Kidney epithelial cell (primary cell): ENCODE results near the gene ANKS1B. TPM values are rescaled to one million over a fixed set of nuclear protein-coding genes. Genes with fewer than 3 reads are reported as not detected.

Source experiments
- DNase-seq: peaks from one replicate; pipeline ENCODE4 v3.0.0-alpha.2; 2010; ENCODE audit warnings: low read depth
- H3K27me3 ChIP-seq: 2 replicates; pipeline ENCODE4 v1.6.0; 2011; ENCODE audit warnings: low read length; ENCODE audit not compliant: control insufficient read depth, insufficient read depth
- H3K36me3 ChIP-seq: 2 replicates; pipeline ENCODE4 v1.5.1; 2011; ENCODE audit warnings: low read length; ENCODE audit not compliant: control insufficient read depth, insufficient read depth
- H3K4me3 ChIP-seq: 2 replicates; pipeline ENCODE4 v1.5.1; 2011; ENCODE audit warnings: low read depth, mild to moderate bottlenecking, control low read depth, low read length
- CTCF ChIP-seq: IDR thresholded peaks from 2 replicates; pipeline ENCODE4 v1.5.1; 2011; ENCODE audit warnings: mild to moderate bottlenecking, moderate library complexity, low read length, control low read depth, inconsistent platforms; ENCODE audit not compliant: insufficient read depth, poor library complexity, severe bottlenecking
- total RNA-seq: library from RNA; depleted of rRNA; stranded (reverse); fragments of >200 nt; gene quantifications from 2 replicates; pipeline ENCODE4 v1.2.3, GENCODE V29; 2015

The ANKS1B gene
- total RNA-seq, 1 donor from 2014 or later, result 0.13 TPM

DNA sequence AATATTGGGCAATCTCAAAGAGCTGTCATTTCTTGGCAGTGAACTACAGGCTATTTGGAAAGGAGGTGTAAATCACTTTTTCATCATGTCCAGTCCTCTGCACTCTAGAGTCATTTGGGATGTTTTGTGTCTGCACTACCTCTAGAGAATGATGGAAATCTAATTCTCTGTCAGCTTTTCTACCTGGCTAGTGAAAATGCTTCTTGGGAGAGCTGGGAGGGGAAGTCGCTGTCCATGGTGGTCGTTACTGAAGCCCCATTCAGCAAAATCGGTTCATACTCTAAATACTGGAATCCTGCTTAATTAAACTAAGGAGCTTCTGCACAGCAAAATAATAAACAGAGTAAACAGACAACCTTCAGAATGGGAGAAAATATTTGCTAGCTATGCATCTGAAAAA, 1087.8 kb downstream of the ANKS1B start:
- no peak for DNase-seq
- no peak overlapping the region for H3K4me3 ChIP-seq

DNA sequence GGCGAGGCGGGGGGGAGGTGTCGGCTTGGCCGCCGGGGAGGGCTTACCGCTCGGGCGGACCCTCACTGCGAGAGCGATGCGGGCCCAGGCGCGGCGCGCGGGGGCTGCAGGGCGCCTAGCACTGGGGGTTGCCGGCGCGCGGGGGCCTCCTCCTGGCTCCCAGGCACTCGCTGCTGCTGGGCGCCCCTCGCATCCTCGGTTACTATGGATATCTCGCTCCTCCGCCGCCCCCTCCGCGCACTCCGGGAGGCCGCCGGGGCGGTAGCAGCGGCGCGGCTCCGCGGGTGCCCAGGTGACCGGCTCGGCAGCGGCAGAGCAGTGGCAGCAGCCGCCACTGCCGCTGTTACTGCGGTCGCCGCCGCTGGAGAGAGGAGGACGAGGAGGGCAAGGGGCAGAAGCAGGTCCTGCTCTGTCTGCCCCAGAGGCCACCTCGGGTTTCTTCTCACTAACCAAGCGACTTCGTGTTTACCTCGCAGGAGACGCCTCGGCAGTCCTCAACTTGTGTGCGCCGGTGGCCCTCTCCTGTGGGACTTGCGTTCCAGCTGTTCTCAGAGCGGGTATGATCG, 1089.6 kb downstream of the ANKS1B start:
- no peak for TF ChIP-seq CTCF
- Histone ChIP-seq H3K4me3 (no peak overlapping the region), H3K36me3 (no peaks in the 10 kb centered on the region), H3K27me3 (peaks cover 41% of the 10 kb centered on the region)
- DNase-seq, result no peak

More for the DNA sequence above, 1087.8 kb downstream of the ANKS1B start:
- Histone ChIP-seq H3K36me3 (no peaks in the 10 kb centered on the region), H3K27me3 (peaks cover 38% of the 10 kb centered on the region)
- TF ChIP-seq CTCF, result no peak

DNA sequence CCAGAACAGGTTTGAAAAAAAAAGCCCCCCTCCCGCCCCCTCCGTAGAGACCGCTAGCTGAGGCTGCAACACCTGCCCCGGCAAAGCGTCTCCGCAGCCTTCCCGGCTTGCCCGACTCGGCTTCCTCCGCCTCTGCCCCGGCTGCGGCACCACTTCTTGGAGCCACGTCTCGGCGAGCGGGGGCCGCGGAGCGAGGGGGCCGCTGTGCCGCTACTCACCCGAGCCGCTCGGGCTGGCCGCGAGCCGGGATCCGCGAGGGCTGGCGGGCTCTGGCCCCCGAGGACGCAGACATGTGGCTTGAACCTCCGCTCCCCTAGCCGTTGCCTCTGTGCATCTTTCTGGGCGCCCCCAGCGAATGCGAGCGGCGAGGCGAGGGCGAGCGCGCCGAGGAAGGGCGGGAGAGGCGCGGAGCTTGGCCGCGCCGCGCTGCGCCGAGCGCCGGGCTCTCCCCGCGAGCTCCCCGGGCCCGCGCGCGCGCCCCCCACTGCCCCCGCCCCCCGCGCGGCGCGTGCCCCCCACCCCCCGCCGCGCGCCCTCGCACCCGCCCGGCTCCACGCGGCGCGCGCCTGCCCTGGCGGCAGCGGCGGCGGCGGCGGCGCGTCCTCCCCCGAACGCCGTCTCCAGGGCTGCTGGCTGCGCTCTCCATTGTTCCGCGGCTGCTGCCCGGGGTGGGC, 1090.2 kb downstream of the ANKS1B start:
- DNase-seq, result no peak
- Histone ChIP-seq H3K4me3 (no peak overlapping the region), H3K27me3 (peaks cover 41% of the 10 kb centered on the region), H3K36me3 (no peaks in the 10 kb centered on the region)
- no peak for TF ChIP-seq CTCF

DNA sequence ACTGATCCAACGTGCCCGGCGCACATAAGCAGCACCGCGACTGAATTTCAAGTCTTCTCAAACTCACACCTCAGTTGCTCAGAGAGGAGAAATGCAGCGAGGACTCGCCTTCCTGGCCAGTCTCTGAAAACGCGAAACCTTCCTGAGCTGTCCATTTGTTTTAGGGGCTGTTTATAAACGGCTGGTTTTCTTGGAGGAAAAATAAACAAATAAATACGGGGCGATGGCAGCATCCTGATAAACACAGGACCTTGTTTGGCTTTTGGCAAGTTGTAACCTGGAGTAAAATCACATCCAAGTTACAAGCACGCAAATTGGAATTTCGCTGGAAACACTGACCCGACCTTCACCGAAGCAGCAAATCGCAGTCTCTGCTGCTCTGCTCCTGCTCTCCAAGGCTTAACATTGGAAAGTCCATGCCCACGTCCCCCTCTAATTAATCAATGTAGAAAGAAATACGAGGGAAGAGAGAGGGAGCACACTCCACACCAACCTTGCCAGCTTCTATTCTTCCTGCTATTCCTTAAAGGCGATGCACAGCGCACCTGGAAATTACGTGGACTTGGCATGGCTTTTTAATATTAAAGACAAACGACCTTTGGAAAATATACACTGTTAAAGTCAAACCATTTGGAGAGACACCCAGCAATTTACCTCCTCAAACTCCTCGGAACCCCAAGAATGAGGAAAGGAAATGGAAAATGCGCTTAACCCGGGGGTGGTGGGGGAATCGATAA, 1090.9 kb downstream of the ANKS1B start:
- Histone ChIP-seq H3K27me3 (peaks cover 41% of the 10 kb centered on the region), H3K36me3 (no peaks in the 10 kb centered on the region), H3K4me3 (no peak overlapping the region)
- no peak for TF ChIP-seq CTCF
- no peak for DNase-seq

GRCh38 chr12:98893126-98893674, 1091.5 kb downstream of the ANKS1B start:
- H3K4me3 ChIP-seq, result no peak overlapping the region
- no peak for DNase-seq
- H3K36me3 ChIP-seq, result no peaks in the 10 kb centered on the region
- no peak for TF ChIP-seq CTCF
- H3K27me3 ChIP-seq, result peaks cover 41% of the 10 kb centered on the region
